Measurements from ENCODE around the gene AP1G2. TPM values are rescaled to one million over a fixed set of nuclear protein-coding genes. Genes with fewer than 3 reads are reported as not detected.

The AP1G2 gene
- total RNA-seq, 3 donors from 2014 or later: 30.9 to 172 (median 149) TPM

GRCh38 chr14:23608454-23608853 lies 40.9 kb upstream of the AP1G2 start:
- H3K27me3 ChIP-seq: no peaks in the 10 kb centered on the region
- no peak for DNase-seq (ENCODE audit: low spot score in 2 of 2)
- H3K27ac ChIP-seq: no peak overlapping the region
- no peak overlapping the region for H3K4me3 ChIP-seq
- no peak for TF ChIP-seq POLR2A (IDR thresholded peaks at IDR 0.05)
- no peak for TF ChIP-seq POLR2AphosphoS5 (IDR thresholded peaks at IDR 0.05)
- no peaks in the 10 kb centered on the region for H3K9me3 ChIP-seq
- no peaks in the 10 kb centered on the region for H3K4me1 ChIP-seq
- intact Hi-C loops (cut with DNase I; ENCODE audit: low total_unique reads): no loop called here
- no peaks in the 10 kb centered on the region for H3K36me3 ChIP-seq

- Histone ChIP-seq H3K36me3 (no peaks in the 10 kb centered on the region), H3K9me3 (no peaks in the 10 kb centered on the region), H3K4me1 (no peaks in the 10 kb centered on the region), H3K27me3 (no peaks in the 10 kb centered on the region), H3K4me3 (no peak overlapping the region), H3K27ac (no peak overlapping the region)
- intact Hi-C loops (cut with DNase I; ENCODE audit: low total_unique reads): no loop called here
- DNase-seq (ENCODE audit: low spot score in 2 of 2): no peak
- TF ChIP-seq CTCF (IDR thresholded peaks at IDR 0.05) (no peak), POLR2AphosphoS5 (IDR thresholded peaks at IDR 0.05) (no peak), POLR2A (IDR thresholded peaks at IDR 0.05) (no peak)
These were observed 38.5 kb upstream of the AP1G2 start for GRCh38 chr14:23605931-23606585.

- TF ChIP-seq POLR2A (IDR thresholded peaks at IDR 0.05): no peak
- TF ChIP-seq CTCF (IDR thresholded peaks at IDR 0.05): no peak
- no peak for TF ChIP-seq POLR2AphosphoS5 (IDR thresholded peaks at IDR 0.05)
- H3K9me3 ChIP-seq: no peaks in the 10 kb centered on the region
- no peaks in the 10 kb centered on the region for H3K27me3 ChIP-seq
- intact Hi-C loops (cut with DNase I; ENCODE audit: low total_unique reads): no loop called here
- no peaks in the 10 kb centered on the region for H3K4me1 ChIP-seq
- no peak for DNase-seq (ENCODE audit: low spot score in 2 of 2)
- H3K36me3 ChIP-seq: no peaks in the 10 kb centered on the region
- H3K27ac ChIP-seq: no peak overlapping the region
- H3K4me3 ChIP-seq: no peak overlapping the region
These were observed 37.1 kb upstream of the AP1G2 start for GRCh38 chr14:23604675-23605170.

- Histone ChIP-seq H3K27me3 (no peaks in the 10 kb centered on the region), H3K27ac (no peak overlapping the region), H3K4me1 (no peaks in the 10 kb centered on the region), H3K9me3 (no peaks in the 10 kb centered on the region), H3K36me3 (no peaks in the 10 kb centered on the region), H3K4me3 (no peak overlapping the region)
- intact Hi-C loops (cut with DNase I; ENCODE audit: low total_unique reads): no loop called here
- no peak for DNase-seq (ENCODE audit: low spot score in 2 of 2)
- no peak for TF ChIP-seq POLR2AphosphoS5 (IDR thresholded peaks at IDR 0.05)
- no peak for TF ChIP-seq CTCF (IDR thresholded peaks at IDR 0.05)
- TF ChIP-seq POLR2A (IDR thresholded peaks at IDR 0.05): no peak
These were observed 36.6 kb upstream of the AP1G2 start for GRCh38 chr14:23604148-23604547.

GRCh38 chr14:23603103-23603502 lies 35.5 kb upstream of the AP1G2 start:
- TF ChIP-seq POLR2A (IDR thresholded peaks at IDR 0.05) (no peak), CTCF (IDR thresholded peaks at IDR 0.05) (no peak), POLR2AphosphoS5 (IDR thresholded peaks at IDR 0.05) (no peak)
- Histone ChIP-seq H3K36me3 (no peaks in the 10 kb centered on the region), H3K27ac (no peak overlapping the region)

More at GRCh38 chr14:23603103-23603502, 35.5 kb upstream of the AP1G2 start:
- Histone ChIP-seq H3K4me1 (no peaks in the 10 kb centered on the region), H3K4me3 (no peak overlapping the region), H3K9me3 (no peaks in the 10 kb centered on the region), H3K27me3 (no peaks in the 10 kb centered on the region)
- DNase-seq (ENCODE audit: low spot score in 2 of 2): no peak
- intact Hi-C loops (cut with DNase I; ENCODE audit: low total_unique reads): no loop called here
